Hematopoietic multipotent progenitor cell treated with erythropoietin and hydrocortisone succinate and interleukin-3 and kit ligand, for 6 days (in vitro differentiated cells): ENCODE measurements around the gene KLHL29.
"Not testable (repeated sequence)": the region's sequence is repeated elsewhere in the genome, so short reads cannot be mapped to it uniquely, and the experiment has no call there.

ENCODE experiments used
- DNase-seq: peaks from one replicate; pipeline ENCODE4 v3.0.0-alpha.2; 2015

KLHL29 gene

GRCh38 chr2:23384551-23385343 lies at the start of gene KLHL29:
Gene KLHL29 (plus strand): TSS chr2:23385179. CDS start chr2:23562197, 177,018 bp downstream.
- peak; percentile 61 for DNase-seq

GRCh38 chr2:23335550-23335949 lies 49.4 kb upstream of the KLHL29 start:
- no peak for DNase-seq

GRCh38 chr2:23342075-23342474 lies 42.9 kb upstream of the KLHL29 start:
- DNase-seq: no peak

DNA sequence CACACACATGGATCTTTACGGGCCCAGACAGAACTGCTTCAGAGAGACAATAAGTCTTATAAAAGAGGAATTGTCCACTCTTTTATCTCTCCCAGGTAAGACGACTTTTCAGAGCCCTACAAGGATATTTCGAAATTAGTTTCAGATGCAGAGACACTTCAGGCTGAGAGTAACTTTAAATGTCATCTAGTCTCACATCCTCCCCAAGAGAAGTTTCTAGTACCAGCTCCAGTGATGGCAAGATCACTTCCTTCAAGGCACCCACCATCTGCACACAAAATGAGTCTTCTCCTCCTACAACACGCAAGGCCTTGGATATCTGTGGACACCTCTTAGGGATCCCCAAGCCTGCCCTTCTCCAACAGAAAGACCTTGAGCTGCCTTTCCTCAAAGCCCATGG lies 39.0 kb upstream of the KLHL29 start:
- DNase-seq: no peak

DNA sequence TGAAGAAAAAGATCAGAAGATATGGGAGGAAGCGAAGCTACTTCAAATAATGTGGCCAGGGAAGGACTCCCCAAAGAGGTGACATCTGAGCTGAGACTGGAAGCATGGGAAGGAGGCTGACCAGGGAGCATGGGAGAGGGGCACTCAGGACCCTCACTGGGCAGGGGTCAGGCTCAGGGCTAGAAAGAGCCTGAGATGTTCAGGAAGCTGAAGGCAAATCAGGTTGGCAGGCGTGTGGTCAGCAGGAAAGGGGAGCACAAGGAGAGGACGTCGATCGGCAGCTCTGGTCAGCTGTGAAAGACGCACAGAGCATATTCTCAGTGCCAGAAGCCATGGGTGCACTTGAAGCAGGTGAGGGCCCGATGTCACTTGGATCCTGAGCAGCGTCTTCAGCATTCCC lies 38.2 kb upstream of the KLHL29 start:
- DNase-seq: no peak

GRCh38 chr2:23347471-23348092 lies 37.4 kb upstream of the KLHL29 start:
- no peak for DNase-seq

DNA sequence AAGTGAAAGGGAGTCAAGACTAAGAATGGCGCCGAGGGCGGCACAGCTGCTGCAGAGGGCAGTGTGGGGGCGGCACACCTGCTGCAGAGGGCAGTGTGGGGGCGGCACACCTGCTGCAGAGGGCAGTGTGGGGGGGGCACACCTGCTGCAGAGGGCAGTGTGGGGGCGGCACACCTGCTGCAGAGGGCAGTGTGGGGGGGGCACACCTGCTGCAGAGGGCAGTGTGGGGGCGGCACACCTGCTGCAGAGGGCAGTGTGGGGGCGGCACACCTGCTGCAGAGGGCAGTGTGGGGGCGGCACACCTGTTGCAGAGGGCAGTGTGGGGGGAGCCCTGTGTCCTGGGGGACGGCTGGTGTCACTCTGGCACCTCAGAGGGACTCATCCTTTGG lies 36.9 kb upstream of the KLHL29 start:
- DNase-seq: not testable (repeated sequence)

DNA sequence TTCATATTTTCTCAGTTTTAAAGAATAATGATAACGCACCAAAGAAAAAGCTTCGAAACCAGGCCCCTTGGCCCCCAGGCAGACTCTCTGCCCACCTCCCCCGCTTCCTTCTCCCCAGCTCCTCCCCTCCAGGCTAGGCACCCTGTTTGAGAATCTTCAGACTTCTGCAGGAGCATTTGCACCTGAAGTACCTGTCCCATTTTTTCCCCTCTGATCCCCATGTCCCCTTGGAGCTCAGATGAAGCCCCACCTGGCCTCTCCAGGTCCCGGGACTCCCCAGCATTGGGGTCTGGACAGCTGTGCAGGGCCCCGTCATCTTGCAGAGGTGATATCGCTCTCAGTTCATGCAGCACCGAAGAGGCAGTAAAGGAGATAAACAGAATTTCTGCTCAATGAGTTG lies 35.5 kb upstream of the KLHL29 start:
- no peak for DNase-seq

- no peak for DNase-seq
Observed at GRCh38 chr2:23350041-23350791, 34.8 kb upstream of the KLHL29 start.

- DNase-seq: no peak
Observed at GRCh38 chr2:23350792-23351355, 34.1 kb upstream of the KLHL29 start.

- peak; percentile 82 for DNase-seq
Observed at GRCh38 chr2:23351388-23352141, 33.4 kb upstream of the KLHL29 start.

DNA sequence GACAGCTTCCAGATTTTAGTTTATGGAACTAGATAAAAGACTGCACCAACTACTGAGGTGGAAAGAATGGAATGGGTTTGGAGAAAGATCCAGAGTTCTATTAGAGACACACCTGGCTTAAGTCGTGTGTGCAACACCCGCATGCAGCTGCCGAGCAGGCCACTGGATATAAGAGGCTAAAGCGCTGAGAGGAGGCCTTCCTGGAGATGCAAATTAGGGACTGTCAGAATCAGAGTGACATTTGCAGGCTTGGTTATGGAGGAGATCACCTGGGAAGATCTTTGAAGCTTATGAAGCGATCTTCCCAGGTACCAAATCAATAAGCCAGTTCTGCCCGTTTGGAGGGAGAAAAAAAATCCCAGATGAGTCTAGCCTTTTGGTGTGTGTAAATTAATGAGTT lies 30.4 kb upstream of the KLHL29 start:
- no peak for DNase-seq

GRCh38 chr2:23355001-23355400 lies 30.0 kb upstream of the KLHL29 start:
- no peak for DNase-seq

GRCh38 chr2:23356711-23357110 lies 28.3 kb upstream of the KLHL29 start:
- no peak for DNase-seq

DNA sequence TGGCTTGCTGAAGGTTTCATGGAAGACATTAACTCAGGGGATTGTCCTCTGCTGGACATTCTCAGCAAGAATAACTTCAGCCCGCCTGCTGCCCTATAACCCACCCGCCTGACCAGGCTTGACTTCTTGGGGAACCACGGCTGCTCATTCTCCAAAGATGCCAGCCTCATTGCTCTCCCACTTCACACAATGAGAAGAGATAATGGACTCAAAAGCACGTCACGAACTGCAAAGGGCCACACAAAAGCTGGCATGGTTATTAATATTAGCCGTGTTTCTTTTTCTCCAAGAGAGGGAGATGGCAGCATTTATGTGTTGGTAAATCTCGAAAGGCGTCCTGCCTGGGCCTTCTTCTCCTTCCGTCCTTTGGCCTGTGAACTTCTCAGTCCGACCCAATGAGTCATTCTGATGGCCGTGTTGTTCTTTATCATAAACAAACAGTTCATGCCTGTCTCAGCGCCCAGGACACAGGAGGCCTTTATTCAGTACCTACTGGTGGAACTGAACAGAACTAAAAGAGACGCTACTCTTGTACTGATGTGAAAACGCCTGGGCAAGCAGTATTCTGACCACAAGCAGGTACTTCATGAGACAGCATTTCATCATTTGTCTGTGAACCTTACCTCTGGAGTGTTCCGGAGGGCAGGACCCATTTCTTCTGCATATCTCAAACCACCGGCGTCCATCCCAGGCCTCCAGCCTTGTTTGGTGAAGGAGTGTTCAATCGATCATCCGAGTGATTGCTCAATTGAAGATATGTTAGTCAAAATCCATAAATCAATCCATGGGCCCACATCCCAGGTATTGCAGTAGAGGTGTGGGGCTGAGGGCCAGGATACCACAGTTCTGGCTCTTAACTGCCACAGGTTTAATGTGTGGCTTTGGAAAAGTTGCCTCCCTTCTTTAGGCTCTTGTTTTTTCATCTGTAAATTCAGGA lies 25.1 kb upstream of the KLHL29 start:
- no peak for DNase-seq

GRCh38 chr2:23360571-23361125 lies 24.3 kb upstream of the KLHL29 start:
- no peak for DNase-seq

DNA sequence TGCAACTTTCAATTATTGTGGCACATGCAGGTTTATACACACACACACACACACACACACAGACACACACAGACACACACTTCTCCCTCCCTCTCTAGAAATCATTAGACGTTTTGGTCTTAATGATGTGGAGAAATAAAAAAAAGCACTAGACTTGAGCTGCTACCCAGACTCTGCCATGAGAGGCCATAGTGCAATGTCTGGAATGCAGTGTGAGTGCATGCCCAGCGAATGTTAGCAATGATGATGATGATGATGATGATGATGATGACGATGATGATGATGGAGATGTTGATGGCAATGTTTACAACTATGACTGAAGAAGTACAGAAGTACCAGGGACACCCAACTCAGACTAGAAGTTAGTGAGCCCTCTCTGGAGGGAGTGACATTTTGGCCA lies 23.8 kb upstream of the KLHL29 start:
- no peak for DNase-seq

DNA sequence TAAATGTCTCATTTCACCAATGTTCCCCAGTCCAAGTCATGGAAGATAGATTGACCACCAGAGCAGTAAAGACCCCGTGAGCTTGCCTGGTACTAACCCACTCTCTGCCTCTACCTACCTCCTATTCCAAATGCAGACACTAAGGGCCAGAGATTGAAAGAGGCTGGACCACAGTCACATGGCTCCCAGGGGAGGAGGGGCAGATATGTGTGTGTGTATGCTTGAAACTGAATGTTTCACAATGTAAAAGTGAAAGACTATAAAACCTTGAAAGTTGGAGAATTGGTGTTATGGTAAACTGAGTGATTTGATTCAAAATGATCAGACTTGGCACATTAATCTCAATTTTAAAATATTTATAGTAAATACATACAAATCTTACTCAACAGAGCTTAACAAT lies 21.7 kb upstream of the KLHL29 start:
- no peak for DNase-seq

- DNase-seq: no peak
Observed at GRCh38 chr2:23363831-23364230, 21.1 kb upstream of the KLHL29 start.

DNA sequence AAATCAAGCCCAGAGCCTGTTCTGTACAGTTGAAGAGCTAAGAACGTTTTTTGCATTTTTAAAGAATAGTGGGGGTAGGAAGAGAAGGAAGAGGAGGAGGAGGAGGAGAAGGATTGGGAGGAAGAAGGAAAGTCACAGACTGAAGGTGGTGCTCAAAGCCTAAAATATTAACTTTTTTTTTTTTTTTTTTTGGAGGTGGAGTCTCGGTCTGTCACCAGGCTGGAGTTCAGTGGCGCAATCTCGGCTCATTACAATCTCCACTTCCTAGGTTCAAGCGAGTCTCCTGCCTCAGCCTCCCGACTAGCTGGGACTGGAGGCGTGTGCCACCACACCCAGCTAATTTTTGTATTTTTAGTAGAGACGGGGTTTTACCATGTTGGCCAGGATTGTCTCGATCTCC lies 18.3 kb upstream of the KLHL29 start:
- DNase-seq: no peak

GRCh38 chr2:23367760-23368159 lies 17.2 kb upstream of the KLHL29 start:
- DNase-seq: no peak
